GM12874 (cell line): ENCODE data around the gene LHFPL6.

Experiments used
- TF ChIP-seq, protein P1 (sequence below): IDR thresholded peaks from 2 replicates; pipeline ENCODE4 v1.5.1; 2011; ENCODE audit warnings: low read depth, mild to moderate bottlenecking, control low read depth, low read length, moderate library complexity; ENCODE audit not compliant: insufficient read depth

Gene LHFPL6

DNA sequence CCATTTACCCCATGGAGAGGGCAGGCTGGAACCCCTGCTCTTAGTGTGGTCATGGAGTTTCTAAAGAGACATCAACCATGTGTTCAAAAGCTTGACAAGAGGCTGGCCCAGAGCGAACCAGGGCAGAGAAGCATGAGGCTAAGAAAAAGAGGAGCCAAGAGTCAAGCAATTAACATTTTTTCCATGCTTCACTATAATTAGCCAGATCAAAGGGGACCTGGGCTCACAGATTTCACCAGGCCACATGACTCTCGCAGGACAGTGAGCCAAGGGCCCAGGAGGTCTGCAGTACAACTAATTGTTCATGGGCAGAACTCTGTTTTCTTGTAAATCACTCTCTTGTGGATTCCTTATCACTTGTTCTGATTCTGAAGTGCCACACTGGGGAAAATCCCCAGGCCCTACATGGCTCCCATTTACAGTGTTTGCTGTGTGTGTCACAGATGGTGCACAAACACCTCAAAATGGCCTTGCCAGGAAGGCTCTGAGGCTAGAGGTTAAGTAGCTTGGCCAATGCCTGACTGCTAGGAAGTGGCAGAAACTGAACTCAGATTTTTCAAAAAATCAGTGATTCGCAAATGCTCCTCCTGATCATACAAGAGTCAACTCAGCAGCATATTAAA lies 101.2 kb downstream of the LHFPL6 start:
- TF ChIP-seq, protein P1, sequence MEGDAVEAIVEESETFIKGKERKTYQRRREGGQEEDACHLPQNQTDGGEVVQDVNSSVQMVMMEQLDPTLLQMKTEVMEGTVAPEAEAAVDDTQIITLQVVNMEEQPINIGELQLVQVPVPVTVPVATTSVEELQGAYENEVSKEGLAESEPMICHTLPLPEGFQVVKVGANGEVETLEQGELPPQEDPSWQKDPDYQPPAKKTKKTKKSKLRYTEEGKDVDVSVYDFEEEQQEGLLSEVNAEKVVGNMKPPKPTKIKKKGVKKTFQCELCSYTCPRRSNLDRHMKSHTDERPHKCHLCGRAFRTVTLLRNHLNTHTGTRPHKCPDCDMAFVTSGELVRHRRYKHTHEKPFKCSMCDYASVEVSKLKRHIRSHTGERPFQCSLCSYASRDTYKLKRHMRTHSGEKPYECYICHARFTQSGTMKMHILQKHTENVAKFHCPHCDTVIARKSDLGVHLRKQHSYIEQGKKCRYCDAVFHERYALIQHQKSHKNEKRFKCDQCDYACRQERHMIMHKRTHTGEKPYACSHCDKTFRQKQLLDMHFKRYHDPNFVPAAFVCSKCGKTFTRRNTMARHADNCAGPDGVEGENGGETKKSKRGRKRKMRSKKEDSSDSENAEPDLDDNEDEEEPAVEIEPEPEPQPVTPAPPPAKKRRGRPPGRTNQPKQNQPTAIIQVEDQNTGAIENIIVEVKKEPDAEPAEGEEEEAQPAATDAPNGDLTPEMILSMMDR = no peak

DNA sequence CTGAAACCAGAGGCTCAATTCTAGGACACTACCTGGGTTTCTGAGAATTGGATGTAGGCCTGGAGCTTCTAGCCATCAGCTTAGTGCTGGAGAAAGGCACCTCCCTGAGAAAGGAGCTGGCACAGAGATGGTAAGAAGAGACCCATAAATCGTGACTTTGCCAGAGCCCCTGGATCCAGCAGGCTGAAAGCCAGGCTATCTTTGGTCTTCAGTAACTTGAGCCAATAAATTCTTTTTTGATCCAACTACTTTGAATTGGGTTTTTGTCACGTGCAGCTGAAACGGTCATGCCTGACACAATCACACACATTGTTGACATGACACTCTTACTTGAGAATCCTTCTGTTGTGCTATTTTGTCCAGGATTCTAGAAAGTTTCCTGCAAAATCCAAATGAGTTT lies 103.4 kb downstream of the LHFPL6 start:
- TF ChIP-seq, protein P1 = no peak

DNA sequence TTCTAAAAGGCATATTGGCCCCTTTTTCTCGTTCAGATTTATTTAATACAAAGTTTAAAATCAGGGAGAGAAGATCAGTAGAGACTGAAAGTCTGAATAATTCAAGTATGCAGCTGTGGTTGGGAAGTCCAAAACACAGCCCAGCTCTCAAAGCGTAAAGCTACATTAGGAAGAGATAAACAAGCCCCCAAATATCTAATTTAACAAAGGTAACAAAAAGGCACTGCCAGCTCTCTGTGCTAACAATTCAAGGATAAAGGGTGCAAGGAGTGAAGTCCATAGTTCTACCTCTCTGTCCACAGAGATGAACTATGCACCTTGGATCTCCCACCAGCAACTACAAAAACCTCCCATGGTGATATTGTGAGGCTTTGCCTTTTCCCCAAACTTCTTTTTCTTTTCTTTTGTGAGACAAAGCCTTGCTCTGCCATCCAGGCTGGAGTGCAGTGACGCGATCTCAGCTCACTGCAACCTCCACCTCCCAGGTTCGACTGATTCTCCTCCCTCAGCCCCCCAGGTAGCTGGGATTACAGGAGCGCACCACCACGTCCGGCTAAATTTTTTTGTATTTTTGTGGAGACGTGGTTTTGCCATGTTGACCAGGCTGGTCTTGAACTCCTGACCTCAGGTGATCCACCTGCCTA lies 104.4 kb downstream of the LHFPL6 start:
- TF ChIP-seq, protein P1 = no peak

DNA sequence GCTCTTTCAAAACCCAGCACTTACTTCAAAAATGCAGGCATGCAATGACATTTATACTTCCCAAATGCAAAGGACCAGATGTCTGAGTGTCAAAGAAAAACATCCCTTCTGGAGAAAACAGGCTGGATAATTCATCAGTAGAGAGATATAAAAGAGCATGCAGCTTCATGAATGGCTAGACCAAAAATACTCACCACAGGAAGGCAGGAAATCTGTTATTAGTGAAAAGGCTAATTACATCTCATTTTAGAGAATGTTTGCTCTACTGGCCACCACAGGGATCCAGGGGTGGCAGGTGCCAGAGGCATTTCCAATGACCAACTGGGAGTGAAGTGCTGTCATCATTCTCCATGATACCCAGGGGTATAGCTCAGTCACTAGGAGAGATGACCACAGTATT lies 106.5 kb downstream of the LHFPL6 start:
- TF ChIP-seq, protein P1 = no peak

DNA sequence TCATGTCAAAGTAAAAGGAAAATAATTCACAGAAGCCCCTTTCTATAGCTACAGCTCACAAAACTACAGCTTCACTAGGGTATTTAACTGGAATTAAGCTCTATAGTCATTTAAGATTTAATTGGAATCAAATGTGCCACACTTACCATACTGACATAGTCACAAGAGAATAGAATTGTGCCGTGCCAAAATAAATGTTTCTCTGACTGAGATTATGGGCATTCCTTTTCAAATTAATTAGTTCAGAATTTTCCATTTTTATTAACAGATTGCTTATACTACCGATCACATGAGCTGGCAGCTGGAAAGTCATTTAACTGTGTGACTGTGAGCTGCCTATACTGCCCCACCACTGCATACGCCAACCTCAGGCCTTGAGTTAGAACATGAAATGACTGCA lies 108.4 kb downstream of the LHFPL6 start:
- TF ChIP-seq, protein P1 = no peak

DNA sequence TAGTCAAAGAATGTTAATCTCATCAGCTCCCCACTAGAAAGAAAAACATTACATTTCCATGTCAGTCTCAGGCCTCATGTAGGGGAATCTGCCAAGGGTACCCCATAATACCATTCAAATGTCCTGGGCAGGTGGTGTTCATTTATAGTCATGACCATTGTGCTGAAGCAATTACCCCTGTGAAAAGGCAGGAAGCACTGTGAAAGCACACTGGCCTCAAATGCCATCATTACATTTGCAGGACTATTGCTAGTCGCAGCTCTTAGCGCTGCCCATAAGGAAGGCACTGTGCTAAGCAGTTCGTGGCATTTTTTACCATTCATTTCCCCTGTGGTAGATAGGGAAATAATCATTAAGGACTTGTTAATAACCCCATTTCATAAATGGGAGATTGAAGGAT lies 109.0 kb downstream of the LHFPL6 start:
- TF ChIP-seq, protein P1 = no peak

DNA sequence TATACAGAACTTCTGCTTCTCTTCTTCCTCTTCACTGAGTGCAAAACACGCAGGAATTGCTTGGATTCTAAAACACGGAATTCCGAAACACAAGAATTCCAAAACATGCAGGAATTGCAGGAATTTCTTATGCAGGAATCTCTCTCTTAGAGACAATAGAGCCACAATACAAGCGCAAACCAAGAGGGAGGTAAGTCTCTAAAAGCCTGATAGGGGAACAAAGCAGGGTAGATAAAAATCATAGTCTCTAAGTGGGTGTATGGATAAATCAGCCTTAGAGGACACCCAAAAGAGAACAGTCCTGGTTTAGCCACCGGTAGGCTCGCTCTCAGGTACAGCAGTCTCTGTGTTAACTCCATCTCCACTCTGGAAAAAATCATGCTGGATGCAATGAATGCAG lies 112.9 kb downstream of the LHFPL6 start:
- TF ChIP-seq, protein P1 = no peak
